Measurements from ENCODE around the gene NRDE2. TPM values are rescaled to one million over a fixed set of nuclear protein-coding genes. Genes with fewer than 3 reads are reported as not detected.
A peak's percentile ranks its signal among the peaks of the same experiment; 100 is the strongest.

Gene NRDE2
- polyA plus RNA-seq, 1 experiment: 7.3 TPM

DNA sequence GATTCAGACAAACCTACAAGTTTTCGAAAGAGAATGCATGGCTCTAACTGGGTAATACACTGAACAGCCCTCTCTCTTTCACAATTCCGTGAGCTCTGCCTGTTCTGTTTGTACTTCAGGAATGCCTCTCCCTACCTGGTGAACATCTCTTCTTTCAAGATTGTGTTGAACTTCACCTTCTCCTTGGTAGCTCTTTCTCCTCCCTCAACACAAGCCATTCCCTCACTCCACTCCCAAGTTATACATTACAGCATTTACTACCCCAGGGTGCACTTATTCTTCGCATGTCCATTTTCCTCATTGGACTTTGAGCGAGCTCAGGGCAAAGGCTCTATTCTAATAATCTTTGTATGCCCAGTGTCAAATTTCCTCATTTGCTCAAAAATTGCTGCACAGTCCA lies 28.3 kb downstream of the NRDE2 start:
- Histone ChIP-seq H3K27me3 (ENCODE audit: control insufficient read depth, insufficient read depth, low read length) (no peaks in the 10 kb centered on the region), H3K4me3 (ENCODE audit: low read depth, low read length) (no peak overlapping the region), H3K9me3 (ENCODE audit: control insufficient read depth, insufficient read depth, low read length) (no peaks in the 10 kb centered on the region), H3K27ac (ENCODE audit: low read depth, low read length) (no peak overlapping the region)
- ChIA-PET POLR2A (no interaction called here), CTCF (interaction anchor here (1.1 to 2.5 kb wide), 3 partner anchors 96 to 456 kb away, joined by 3 to 20 read pairs (median 8); no protein-coding TSS in a partner anchor)
- no peak for DNase-seq (ENCODE audit: low read depth, low spot score)
- TF ChIP-seq CTCF (IDR thresholded peaks at IDR 0.05; ENCODE audit: low read depth, low read length): no peak

DNA sequence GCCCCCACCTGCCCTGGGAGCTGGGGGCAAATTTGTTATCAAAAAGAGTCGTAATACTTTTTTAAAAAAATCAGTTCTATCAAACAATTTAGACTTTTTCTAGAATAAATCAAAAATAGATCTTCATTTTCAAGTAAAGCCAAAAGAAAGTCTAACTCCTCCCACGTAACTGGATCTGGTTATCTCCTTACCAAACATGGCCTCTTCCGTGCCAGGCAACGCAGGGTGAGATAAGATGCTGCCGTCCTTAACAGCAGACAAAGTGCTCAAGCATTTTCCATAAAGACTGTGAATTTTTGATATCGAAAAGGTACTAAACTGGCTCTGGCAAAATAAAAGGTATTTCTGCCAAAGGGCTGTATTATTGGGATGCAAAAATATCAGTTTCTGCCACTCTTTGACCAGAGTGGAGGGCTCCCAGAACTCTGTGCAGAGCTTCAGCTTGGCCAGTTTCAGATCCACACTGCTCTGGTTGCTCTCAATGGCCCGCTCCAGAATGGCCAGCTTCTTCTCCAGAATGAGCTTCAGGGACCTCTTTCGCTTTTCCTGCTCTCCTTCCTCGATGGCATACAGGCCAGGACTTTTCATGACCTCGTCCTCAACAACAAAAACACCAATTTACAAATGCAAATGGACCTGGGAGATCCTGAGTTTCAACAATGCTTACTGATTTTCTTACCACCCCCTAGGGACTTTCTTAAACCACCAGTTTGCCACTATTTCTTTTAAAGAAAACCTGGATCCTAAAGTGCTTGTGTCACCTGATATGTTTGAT lies 29.0 kb downstream of the NRDE2 start:
- no peaks in the 10 kb centered on the region for H3K9me3 ChIP-seq (ENCODE audit: control insufficient read depth, insufficient read depth, low read length)
- ChIA-PET CTCF (interaction anchor here (1.0 to 3.0 kb wide), 16 partner anchors 11 to 874 kb away, joined by 3 to 104 read pairs (median 8); no protein-coding TSS in a partner anchor), POLR2A (interaction anchor here (0.9 kb wide), 1 partner anchor 455 kb away, joined by 3 read pairs; no protein-coding TSS in a partner anchor)
- H3K4me3 ChIP-seq (ENCODE audit: low read depth, low read length): no peak overlapping the region
- no peak for DNase-seq (ENCODE audit: low read depth, low spot score)
- H3K27me3 ChIP-seq (ENCODE audit: control insufficient read depth, insufficient read depth, low read length): no peaks in the 10 kb centered on the region
- no peak for TF ChIP-seq CTCF (IDR thresholded peaks at IDR 0.05; ENCODE audit: low read depth, low read length)
- no peak overlapping the region for H3K27ac ChIP-seq (ENCODE audit: low read depth, low read length)

GRCh38 chr14:90301668-90302090 lies 30.1 kb downstream of the NRDE2 start:
- CTCF ChIA-PET: interaction anchor here (0.6 to 3.0 kb wide), 49 partner anchors 9 to 875 kb away, joined by 3 to 104 read pairs (median 5); partner anchors contain the start of gene TTC7B
- H3K27me3 ChIP-seq (ENCODE audit: control insufficient read depth, insufficient read depth, low read length): no peaks in the 10 kb centered on the region
- TF ChIP-seq CTCF (IDR thresholded peaks at IDR 0.05; ENCODE audit: low read depth, low read length): peak; percentile 55
- no peak overlapping the region for H3K4me3 ChIP-seq (ENCODE audit: low read depth, low read length)
- POLR2A ChIA-PET: interaction anchor here (0.9 to 1.0 kb wide), 3 partner anchors 95 to 456 kb away, joined by 3 to 5 read pairs (median 3); partner anchors contain the start of gene CALM1
- no peaks in the 10 kb centered on the region for H3K9me3 ChIP-seq (ENCODE audit: control insufficient read depth, insufficient read depth, low read length)
- no peak overlapping the region for H3K27ac ChIP-seq (ENCODE audit: low read depth, low read length)
- peak; percentile 41 for DNase-seq (ENCODE audit: low read depth, low spot score)

GRCh38 chr14:90301122-90301521 lies 30.6 kb downstream of the NRDE2 start:
- DNase-seq (ENCODE audit: low read depth, low spot score): no peak
- no peak for TF ChIP-seq CTCF (IDR thresholded peaks at IDR 0.05; ENCODE audit: low read depth, low read length)
- no peaks in the 10 kb centered on the region for H3K27me3 ChIP-seq (ENCODE audit: control insufficient read depth, insufficient read depth, low read length)
- H3K27ac ChIP-seq (ENCODE audit: low read depth, low read length): no peak overlapping the region
- ChIA-PET CTCF (interaction anchor here (0.6 to 3.0 kb wide), 44 partner anchors 9 to 876 kb away, joined by 3 to 104 read pairs (median 5); partner anchors contain the start of gene TTC7B), POLR2A (interaction anchor here (0.9 to 1.0 kb wide), 2 partner anchors 95 to 96 kb away, joined by 3 to 5 read pairs; partner anchors contain the start of gene CALM1)
- no peak overlapping the region for H3K4me3 ChIP-seq (ENCODE audit: low read depth, low read length)
- no peaks in the 10 kb centered on the region for H3K9me3 ChIP-seq (ENCODE audit: control insufficient read depth, insufficient read depth, low read length)

- TF ChIP-seq CTCF (IDR thresholded peaks at IDR 0.05; ENCODE audit: low read depth, low read length): no peak
- no peak overlapping the region for H3K27ac ChIP-seq (ENCODE audit: low read depth, low read length)
- no peaks in the 10 kb centered on the region for H3K27me3 ChIP-seq (ENCODE audit: control insufficient read depth, insufficient read depth, low read length)
- POLR2A ChIA-PET: no interaction called here
- CTCF ChIA-PET: interaction anchor here (0.9 to 3.0 kb wide), 10 partner anchors 11 to 602 kb away, joined by 3 to 104 read pairs (median 12); no protein-coding TSS in a partner anchor
- H3K9me3 ChIP-seq (ENCODE audit: control insufficient read depth, insufficient read depth, low read length): no peaks in the 10 kb centered on the region
- no peak for DNase-seq (ENCODE audit: low read depth, low spot score)
- H3K4me3 ChIP-seq (ENCODE audit: low read depth, low read length): no peak overlapping the region
Observed at GRCh38 chr14:90300611-90301047, 31.1 kb downstream of the NRDE2 start.

All from AG04450 (cell line).